DMS79 (cell line): ENCODE measurements around the gene PTPRG.
"Not testable (repeated sequence)": the region's sequence is repeated elsewhere in the genome, so short reads cannot be mapped to it uniquely, and the experiment has no call there.

Source experiments
- DNase-seq: peaks from one replicate; lab custom pipeline; 2025; lab: John Stamatoyannopoulos, UW

The PTPRG gene

DNA sequence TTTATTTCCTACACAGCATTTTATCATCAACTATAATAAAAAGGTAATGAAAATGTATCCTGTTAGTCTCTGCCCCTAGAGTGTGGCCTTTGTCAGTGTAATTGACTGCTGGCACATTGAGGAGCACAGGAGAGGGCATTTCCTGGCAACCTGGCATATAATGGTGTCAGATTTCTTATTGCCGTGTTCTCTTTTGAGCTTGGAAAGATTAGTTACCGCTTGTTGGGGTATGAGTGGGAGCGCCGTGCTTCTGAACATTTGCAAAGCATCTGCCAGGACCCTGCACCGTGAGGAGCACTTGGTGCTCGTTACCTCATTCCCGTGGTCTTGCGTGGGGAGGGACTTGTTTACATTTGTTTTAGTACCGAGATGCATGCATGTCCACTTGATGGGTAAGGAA, 124.4 kb downstream of the PTPRG start:
- DNase-seq, result peak; percentile 31

DNA sequence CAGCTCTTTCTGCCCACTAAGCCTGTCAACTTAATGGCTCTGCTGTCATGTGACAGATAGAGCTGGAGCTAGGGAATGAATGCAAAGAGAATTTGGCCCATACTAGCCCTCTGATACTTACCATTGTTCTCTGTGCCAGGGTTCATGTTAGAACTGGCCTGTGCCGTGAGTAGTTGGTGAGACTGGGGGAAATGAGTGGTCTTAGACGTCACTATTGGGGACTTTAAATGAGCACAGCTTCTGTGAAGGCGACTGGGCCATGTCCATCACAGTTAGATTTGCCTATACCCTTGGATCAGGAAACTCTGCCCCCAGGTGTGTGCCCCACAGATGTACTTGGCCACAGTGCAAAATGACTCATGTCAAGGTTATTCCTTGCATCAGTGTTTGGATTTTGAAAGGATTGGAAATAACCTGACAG, 124.9 kb downstream of the PTPRG start:
- DNase-seq, result no peak

DNA sequence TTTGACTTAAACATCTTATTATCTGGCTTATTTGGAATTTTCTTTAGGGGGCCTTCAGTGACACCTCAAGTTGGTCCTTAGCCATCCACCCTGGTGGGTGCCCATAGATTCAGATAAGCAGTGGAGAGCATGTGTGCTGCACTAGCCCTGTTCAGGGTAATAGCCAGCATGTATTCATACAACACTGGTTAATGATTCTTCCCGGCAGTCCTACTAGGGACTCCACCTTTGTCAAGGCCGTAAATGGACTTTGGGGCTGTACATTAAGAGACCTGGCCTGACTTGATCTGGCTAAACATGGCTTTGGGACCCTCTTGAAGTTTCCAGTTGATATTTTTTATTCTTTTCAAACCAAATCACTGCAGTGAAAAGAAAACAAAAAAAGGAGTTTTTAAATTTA, 125.8 kb downstream of the PTPRG start:
- no peak for DNase-seq

DNA sequence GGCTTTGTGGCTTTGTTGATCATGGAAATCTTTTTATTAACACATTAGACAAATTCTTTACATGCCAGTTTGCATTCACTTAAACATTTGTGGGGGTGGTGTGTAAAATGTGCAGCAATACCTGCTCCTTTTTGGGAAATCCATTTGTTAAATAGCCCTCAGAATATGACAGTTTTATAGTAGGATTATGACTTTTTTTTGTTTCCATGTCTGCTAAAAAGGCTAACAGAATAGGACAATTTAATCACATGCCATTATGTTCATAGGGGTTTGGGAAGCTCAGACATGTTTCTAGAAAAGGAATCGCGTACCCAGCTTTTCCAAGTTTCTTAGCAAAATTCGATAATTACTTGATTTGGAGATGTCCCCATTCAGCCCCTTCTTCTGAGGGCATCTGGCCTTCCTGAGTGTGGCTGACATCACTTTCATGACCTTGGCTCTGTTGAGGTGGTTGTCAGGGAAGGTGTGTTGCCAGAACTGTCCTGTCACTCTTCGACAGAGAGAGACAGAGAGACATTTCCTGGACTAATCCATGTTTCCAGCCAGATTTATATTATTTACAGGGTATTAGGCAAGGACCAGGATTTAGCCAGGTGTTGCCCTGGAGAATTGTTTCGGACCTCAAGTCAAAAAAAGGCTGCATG, 126.4 kb downstream of the PTPRG start:
- no peak for DNase-seq

DNA sequence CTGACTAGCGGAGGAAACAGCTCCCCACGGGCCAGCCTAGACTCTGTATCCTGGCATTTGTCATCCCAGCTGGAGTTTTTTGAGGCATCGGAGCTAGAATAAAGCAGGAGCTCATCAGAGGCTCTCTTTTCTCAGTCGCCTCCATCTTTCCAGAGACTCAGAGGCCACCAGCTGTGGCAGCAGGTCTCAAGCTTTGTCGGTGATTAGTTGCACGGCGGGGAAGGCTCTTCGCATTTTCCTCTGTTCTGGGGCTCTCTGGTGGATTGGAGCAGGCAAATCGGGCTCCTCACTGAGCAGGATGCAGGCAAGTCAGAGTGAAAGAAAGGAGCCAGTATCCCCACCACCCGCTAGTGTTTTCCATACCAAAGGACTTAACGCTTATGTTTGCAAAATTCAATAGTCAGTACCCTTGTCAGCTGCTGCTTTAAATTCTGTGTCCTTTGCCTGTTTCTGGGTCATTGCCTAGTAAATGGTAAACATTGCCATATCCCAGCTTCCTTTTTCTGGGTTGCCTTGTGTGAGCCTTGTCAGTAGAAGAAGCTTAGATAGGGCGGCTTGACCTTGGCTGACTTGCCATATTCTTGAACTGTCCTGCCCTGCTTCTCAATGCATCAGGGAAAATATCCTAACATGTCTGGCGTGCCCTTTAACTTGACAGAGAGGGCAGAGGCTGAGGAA, 127.1 kb downstream of the PTPRG start:
- no peak for DNase-seq

DNA sequence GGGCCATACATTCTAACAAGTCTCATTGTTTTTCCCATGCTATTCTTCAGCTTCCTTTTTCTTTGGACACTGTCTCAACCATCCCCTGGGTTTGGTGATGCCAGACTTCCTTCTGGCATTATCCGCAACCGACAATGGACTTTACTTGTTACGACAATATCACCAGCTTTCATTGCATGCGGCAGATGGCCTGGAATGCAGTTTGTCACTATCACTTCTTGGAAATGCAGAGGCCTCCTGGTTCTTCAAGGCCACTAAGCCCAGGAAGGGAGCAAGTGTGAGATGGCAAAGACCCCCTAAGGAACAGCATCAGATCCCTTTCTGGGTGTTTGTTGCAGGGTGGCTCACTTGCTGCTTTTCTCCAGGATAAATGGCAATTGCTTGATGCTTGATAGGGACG, 128.6 kb downstream of the PTPRG start:
- DNase-seq, result no peak

DNA sequence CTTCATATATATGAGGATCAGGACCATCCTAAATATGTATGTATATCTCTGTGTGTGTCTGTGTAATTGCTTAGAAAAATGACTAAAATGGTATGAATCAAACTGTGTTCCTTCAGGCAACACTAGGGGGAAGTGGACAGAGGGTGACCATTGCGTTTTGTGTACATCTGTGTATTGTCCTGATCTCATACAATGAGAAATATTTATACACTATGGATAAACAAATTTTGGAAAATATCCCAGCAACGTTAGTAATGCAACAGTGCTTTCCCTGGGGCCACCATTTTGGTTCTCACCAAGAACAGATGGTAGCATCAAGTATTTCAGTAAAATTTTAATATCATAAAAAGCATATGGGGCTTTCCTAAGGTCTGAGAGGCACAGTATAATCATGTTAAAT, 130.1 kb downstream of the PTPRG start:
- no peak for DNase-seq

DNA sequence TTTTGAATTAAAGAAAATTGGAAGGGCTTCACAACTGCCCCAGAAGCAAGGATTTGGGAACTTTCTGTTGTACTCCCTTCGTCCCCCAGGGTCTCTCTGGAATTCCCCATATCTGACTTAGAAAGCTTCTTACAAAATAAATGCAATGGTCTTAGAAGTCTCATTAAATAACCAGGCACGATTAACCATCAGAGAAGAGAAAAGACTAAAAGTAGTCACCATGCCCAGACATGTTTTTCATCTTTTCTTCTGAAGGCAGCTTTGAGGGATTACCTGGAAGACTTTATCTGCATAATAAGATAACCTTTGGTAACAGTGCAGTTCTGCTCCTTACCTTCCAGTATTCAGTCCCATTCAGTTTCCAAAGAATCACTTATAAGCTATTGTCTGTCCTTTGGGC, 135.9 kb downstream of the PTPRG start:
- DNase-seq, result no peak

DNA sequence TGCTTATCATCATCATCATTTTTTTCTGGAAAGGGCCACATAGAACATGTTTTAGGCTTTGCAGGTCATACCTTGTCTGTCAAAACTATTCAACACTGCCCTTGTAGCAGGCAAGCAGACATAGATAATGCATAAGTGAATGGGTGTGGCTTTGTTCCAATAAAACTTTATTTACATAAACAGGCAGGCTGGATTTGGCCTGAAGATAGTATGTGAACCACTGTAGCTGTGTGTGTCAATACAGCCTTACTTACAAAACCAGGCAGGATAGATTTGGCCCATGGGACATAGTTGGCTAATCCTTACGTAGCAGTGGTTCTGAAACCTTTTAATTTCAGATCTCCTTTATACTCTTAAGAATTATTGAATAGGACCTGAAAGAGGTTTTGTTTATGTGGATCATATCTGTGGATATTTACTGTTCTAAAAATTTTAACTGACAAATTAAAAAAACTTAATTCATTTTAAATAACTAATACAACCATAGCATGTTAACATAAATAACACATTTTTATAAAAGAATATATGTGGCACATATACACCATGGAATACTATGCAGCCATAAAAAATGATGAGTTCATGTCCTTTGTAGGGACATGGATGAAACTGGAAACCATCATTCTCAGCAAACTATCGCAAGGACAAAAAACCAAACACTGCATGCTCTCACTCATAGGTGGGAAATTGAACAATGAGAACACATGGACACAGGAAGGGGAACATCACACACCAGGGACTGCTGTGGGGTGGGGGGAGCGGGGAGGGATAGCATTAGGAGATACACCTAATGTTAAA, 137.1 kb downstream of the PTPRG start:
- not testable (repeated sequence) for DNase-seq

DNA sequence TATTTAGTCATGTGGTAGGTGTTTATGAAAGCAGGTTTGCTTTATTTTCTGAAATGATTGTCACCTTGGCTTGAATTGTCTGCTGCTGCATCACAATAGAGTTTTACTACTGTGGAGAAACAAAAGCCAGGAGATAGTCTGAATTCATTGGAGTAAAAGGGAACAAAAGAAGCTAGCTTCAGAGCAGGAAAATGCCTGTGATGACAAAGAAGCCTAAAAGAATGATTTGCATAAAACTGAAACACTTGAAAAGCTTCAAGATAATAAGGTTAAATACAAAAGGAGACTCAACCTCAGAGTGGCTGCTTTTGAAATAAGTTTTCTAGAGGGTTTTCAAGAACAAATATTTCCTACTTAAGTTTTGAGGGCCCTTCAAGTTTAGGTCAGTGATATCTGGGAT, 138.3 kb downstream of the PTPRG start:
- no peak for DNase-seq

DNA sequence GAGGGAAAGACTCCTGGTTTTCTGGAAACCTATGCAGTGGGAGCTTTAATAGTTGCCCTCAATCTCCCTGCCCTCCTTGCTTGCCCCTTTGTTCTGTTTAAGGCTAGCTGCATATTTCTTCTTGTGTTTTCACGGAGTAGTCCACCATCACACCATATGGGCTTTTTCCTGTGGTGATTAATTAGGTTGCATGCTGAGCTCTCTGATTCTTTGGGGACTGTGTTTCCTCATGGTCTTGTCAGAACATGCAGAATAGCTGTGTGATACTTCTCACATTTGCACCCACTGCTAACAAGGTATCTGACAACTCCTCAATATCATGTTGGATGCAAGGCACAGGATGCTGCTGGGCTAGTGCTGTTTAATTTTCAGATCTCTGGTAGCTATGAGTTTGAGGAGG, 139.6 kb downstream of the PTPRG start:
- no peak for DNase-seq

DNA sequence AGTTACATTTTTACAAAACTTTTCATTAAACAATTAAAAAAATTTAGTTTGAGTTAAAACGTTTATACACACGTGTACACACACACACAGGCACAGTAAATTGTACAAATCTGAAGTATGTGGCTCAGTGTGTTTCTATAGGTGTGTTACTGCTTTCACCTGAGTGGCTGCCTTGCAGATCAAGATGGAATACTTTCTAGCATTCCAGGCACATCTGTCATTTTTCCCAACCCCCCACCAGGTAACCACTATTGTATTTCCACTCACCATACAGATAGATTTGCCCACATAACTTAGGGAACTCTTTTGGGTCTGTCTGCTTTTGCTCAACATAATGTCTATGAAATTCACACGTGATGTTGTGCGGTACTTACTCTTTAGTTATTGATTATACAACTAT, 141.1 kb downstream of the PTPRG start:
- no peak for DNase-seq

DNA sequence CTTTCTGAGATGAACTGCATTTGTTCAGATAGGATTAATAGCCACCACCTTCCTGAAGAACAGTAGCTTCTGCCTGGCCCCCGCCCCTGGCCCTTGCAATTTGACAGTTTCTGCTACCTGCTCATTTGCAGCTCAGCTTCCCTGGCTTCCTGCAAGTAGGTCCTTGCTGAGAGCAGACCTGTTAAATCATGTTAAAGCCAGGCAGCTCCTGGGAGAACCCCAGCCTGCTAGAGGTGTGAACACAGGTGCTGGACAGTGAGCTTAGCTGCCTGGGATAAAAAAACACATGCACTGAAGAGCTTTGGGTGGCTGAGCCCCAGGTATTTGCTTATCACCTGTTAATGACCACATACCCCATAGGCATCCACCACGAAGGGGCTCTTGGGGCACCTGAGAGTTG, 143.4 kb downstream of the PTPRG start:
- DNase-seq, result no peak

DNA sequence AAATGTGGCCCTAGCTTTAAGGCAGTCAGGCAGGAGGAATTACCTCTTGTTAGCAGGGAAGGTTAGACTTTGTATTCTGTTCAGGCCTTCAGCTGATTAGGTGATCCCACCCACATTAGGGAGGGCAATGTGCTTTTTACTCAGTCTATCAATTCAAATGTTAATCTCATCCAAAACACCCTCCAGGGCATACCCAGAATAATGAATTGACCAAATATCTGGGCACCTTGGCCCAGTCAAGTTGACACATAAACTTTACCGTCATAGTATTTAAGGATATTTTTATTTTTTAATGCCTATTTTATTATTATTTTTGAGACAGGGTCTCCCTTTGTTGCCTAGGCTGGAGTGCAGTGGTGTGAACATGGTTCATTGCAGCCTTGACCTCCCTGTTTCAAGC, 146.1 kb downstream of the PTPRG start:
- DNase-seq, result no peak

DNA sequence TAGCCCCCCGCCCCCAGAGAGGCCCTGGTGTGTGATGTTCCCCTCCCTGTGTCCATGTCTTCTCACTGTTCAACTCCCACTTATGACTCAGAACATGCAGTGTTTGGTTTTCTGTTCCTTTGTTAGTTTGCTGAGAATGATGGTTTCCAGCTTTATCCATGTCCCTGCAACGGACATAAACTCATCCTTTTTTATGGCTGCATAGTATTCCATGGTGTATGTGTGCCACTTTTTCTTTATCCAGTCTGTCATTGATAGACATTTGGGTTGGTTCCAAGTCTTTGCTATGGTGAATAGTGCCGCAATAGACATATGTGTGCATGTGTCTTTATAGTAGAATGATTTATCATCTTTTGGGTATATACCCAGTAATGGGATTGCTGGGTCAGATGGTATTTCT, 149.5 kb downstream of the PTPRG start:
- not testable (repeated sequence) for DNase-seq

DNA sequence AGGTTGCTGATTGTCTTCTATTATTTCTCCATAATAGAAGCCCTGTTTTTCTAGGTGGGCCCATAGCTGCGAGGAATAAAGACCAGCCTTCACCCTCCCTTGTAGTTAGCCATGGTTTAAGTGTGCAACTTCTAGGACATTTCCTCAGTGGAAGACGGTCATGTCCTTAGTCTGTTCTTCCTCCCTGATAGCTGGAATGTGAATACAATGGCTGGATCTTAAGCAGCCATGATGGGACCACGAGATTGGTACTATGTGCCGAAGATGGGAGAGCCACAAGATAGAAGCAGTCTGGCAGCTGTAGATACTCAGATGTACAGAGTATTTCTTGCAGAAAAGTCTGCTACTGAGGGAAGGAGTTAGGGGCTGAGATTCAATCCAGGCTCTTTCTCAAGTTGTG, 152.9 kb downstream of the PTPRG start:
- no peak for DNase-seq

DNA sequence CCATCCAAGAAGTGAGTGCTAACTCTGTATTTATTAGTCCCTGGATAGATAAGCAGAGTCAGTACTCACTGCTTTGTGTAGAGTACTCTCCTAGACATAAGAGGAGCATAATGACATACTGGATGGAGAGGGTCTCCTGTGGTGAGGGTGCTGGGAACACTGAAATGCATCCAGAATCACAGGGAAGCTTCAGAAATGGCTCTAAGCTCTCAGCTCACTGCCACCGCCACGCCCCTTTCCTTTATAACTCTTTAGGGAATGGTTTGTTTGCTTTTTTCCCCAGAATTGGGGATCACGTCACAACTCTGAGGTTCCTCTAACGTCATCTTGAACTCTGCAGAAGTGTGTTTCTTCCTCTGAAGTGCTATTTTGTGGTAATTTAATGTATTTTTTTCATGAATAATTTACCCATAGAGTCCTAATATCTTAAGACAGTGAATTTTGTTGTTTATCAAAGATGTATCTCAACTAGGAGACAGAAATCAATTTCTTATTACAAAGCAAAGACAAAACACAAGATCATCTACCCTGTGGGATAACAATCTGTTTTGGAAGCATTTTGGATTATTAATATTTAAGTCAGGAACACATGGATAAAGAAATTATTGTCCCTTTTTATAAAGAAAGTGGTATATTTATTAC, 154.6 kb downstream of the PTPRG start:
- DNase-seq, result peak; percentile 4

DNA sequence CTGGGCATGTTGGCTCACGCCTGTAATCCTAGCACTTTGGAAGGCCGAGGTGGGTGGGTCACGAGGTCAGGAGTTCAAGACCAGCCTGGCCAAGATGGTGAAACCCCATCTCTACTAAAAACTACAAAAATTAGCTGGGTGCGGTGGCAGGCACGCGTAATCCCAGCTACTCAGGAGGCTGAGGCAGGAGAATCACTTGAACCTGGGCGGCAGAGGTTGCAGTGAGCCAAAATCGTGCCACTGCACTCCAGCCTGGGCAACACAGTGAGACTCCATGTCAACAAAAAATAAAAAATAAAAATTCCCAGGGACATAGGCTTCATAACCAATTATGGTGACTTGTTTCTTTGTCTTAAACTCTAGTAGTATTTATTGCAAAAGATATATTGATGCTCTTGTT, 155.3 kb downstream of the PTPRG start:
- DNase-seq, result not testable (repeated sequence)

DNA sequence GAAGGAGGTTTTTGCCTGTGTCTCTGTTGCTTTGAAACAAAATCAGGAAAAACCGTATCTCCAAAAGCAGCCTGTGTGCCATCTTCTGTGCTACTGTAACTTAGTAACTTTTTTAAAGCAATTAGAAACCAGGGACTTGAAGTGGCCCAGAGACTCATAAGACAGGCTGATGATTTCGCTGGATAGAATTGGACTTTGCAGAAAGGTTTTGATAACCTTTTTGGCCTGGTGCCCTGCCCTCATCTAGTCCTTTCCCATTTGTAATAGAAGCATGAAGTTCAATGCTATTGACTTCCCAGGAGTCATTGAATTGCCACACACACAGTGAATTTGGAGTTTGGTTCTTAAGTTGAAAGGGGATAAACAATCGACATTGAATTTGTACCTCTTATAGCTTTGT, 157.2 kb downstream of the PTPRG start:
- peak; percentile 69 for DNase-seq

DNA sequence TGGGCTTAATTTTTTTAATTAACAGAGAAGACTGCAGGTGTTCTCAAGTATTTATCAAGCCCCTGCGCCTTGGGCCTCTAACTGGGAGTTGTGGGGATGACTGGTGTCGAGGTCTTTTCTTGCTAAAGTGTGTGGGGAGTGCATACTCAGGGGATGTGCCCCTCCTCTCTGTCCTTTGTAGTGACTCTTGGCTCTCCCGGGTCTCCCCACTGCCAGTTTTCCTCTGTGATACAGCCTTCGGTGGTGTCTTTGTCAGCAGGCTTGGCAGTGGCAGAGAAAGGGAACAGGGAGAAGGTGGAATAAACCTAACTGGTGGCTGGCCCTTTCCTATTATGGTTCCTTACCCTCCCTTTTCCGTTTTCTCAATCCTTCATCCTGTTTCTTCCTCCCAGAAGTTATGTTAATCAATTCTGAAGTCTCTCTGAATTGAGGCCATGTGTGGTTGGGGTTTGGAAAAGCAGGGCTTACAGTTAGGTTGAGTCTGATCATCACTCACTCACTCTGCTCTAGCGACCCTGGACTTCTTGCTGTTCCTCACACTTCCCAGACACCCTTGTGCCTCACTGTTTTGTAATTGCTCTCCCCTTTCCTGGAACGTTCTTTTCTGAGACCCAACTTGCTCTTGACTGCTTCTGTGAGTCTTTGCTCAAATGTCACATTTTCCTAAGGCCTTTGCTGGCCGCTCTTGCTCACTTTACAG, 158.1 kb downstream of the PTPRG start:
- no peak for DNase-seq

DNA sequence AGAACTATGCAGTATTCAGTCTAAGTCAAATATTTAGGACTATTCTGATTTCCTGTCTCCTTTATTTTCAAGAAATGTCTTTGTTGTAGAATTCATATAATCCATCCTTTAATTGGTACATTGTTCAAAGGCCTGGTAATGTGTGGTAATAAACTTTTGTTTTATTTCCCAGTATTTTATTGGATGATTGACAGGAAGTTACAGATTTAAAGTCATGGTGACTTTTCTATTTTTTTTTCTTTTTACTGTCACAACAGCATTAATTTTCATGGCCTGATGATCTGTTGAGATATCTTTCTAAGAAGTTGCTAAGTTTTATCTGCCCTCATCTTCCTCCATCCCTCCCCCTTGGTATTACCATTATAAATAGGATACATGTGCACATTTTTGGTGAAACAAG, 161.7 kb downstream of the PTPRG start:
- DNase-seq, result no peak

DNA sequence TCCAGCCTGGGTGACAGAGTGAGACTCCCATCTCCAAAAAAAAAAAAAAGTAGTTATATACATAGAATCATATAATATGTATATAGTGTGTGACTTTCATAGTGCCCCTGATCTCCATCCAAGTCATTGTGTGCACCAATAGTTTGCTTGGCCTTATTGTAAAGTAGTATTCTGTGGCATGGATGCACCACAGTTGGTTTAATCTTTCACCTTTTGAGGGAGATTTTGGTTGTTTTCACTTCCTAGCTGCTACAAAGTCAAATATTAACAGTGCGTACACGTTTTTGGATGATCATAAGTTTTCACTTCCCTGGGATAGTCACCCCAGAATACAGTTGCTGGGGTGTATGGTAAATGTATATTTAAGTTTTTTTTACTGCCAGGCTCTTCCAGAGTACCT, 162.8 kb downstream of the PTPRG start:
- no peak for DNase-seq
